HEK293 (cell line): Measurements from ENCODE around the gene DDX51.

Experiments
- KLF1 ChIP-seq: fragments of 450-650 bp; formaldehyde crosslinking; IDR thresholded peaks from 2 replicates; pipeline ENCODE4 v1.5.1; 2016; ENCODE audit warnings: missing biosample characterization, missing genetic modification characterization
- KLF8 ChIP-seq: fragments of 450-650 bp; formaldehyde crosslinking; IDR thresholded peaks from 2 replicates; pipeline ENCODE4 v1.5.1; 2016; ENCODE audit warnings: missing biosample characterization, missing genetic modification characterization
- OSR2 ChIP-seq: fragments of 450-650 bp; formaldehyde crosslinking; IDR thresholded peaks from 2 replicates; pipeline ENCODE4 v1.5.1; 2016; ENCODE audit warnings: missing biosample characterization, missing genetic modification characterization
- SCRT2 ChIP-seq: fragments of 450-650 bp; formaldehyde crosslinking; IDR thresholded peaks from 2 replicates; pipeline ENCODE4 v1.5.1; 2016; ENCODE audit warnings: missing biosample characterization, missing genetic modification characterization
- SP3 ChIP-seq: fragments of 450-650 bp; formaldehyde crosslinking; IDR thresholded peaks from 2 replicates; pipeline ENCODE4 v1.5.1; 2016; ENCODE audit warnings: missing biosample characterization, missing genetic modification characterization
- SP7 ChIP-seq: fragments of 450-650 bp; formaldehyde crosslinking; IDR thresholded peaks from 2 replicates; pipeline ENCODE4 v1.5.1; 2016; ENCODE audit warnings: missing biosample characterization, missing genetic modification characterization
- WT1 ChIP-seq: fragments of 450-650 bp; formaldehyde crosslinking; IDR thresholded peaks from 2 replicates; pipeline ENCODE4 v1.5.1; 2016; ENCODE audit warnings: missing biosample characterization, missing genetic modification characterization
- ZBTB21 ChIP-seq: fragments of 450-650 bp; formaldehyde crosslinking; IDR thresholded peaks from 2 replicates; pipeline ENCODE4 v1.5.1; 2017; ENCODE audit warnings: missing biosample characterization, missing genetic modification characterization
- ZBTB6 ChIP-seq: fragments of 450-650 bp; formaldehyde crosslinking; IDR thresholded peaks from 2 replicates; pipeline ENCODE4 v1.5.1; 2017; ENCODE audit warnings: missing biosample characterization, missing genetic modification characterization
- ZFHX2 ChIP-seq: fragments of 450-650 bp; formaldehyde crosslinking; conservative IDR thresholded peaks from 2 replicates; pipeline ENCODE4 v1.5.1; 2016; ENCODE audit warnings: missing biosample characterization, missing genetic modification characterization
- ZNF133 ChIP-seq: fragments of 450-650 bp; formaldehyde crosslinking; IDR thresholded peaks from 2 replicates; pipeline ENCODE4 v1.5.1; 2016; ENCODE audit warnings: missing biosample characterization, missing genetic modification characterization
- ZNF24 ChIP-seq: fragments of 450-650 bp; formaldehyde crosslinking; IDR thresholded peaks from 2 replicates; pipeline ENCODE4 v1.5.1; 2016; ENCODE audit warnings: missing biosample characterization, missing genetic modification characterization
- ZNF324 ChIP-seq: fragments of 450-650 bp; formaldehyde crosslinking; IDR thresholded peaks from 2 replicates; pipeline ENCODE4 v1.5.1; 2016; ENCODE audit warnings: missing biosample characterization, missing genetic modification characterization
- ZNF335 ChIP-seq: fragments of 450-650 bp; formaldehyde crosslinking; conservative IDR thresholded peaks from 2 replicates; pipeline ENCODE4 v1.5.1; 2016; ENCODE audit warnings: missing biosample characterization, missing genetic modification characterization
- ZNF561 ChIP-seq: fragments of 450-650 bp; IDR thresholded peaks from 2 replicates; pipeline ENCODE4 v1.5.1; 2018; ENCODE audit warnings: missing biosample characterization, missing genetic modification characterization, borderline replicate concordance
- ZSCAN5A ChIP-seq: fragments of 450-650 bp; formaldehyde crosslinking; IDR thresholded peaks from 2 replicates; pipeline ENCODE4 v1.5.1; 2016; ENCODE audit warnings: missing biosample characterization, missing genetic modification characterization
- TF ChIP-seq, protein P1 (sequence below): fragments of 450-650 bp; formaldehyde crosslinking; conservative IDR thresholded peaks from 2 replicates; pipeline ENCODE4 v1.5.1; 2016; ENCODE audit warnings: low read depth, missing biosample characterization, missing genetic modification characterization
- TF ChIP-seq, protein P2 (sequence below): fragments of 450-650 bp; formaldehyde crosslinking; IDR thresholded peaks from 2 replicates; pipeline ENCODE4 v1.5.1; 2017; ENCODE audit warnings: missing biosample characterization, mild to moderate bottlenecking, missing genetic modification characterization, moderate library complexity
- TF ChIP-seq, protein P3 (sequence below): fragments of 450-650 bp; formaldehyde crosslinking; IDR thresholded peaks from 2 replicates; pipeline ENCODE4 v1.5.1; 2016; ENCODE audit warnings: missing biosample characterization, missing genetic modification characterization
- TF ChIP-seq, protein P4 (sequence below): fragments of 450-650 bp; formaldehyde crosslinking; IDR thresholded peaks from 2 replicates; pipeline ENCODE4 v1.5.1; 2016; ENCODE audit warnings: missing biosample characterization, missing genetic modification characterization
- TF ChIP-seq, protein P5 (sequence below): fragments of 450-650 bp; formaldehyde crosslinking; optimal IDR thresholded peaks from 2 replicates; pipeline ENCODE3; 2016; ENCODE audit warnings: missing biosample characterization, mild to moderate bottlenecking, missing genetic modification characterization

DDX51 gene

GRCh38 chr12:132144115-132144809 lies at the start of gene DDX51, which contains the start of gene NOC4L (continued):
- TF ChIP-seq, protein P1, sequence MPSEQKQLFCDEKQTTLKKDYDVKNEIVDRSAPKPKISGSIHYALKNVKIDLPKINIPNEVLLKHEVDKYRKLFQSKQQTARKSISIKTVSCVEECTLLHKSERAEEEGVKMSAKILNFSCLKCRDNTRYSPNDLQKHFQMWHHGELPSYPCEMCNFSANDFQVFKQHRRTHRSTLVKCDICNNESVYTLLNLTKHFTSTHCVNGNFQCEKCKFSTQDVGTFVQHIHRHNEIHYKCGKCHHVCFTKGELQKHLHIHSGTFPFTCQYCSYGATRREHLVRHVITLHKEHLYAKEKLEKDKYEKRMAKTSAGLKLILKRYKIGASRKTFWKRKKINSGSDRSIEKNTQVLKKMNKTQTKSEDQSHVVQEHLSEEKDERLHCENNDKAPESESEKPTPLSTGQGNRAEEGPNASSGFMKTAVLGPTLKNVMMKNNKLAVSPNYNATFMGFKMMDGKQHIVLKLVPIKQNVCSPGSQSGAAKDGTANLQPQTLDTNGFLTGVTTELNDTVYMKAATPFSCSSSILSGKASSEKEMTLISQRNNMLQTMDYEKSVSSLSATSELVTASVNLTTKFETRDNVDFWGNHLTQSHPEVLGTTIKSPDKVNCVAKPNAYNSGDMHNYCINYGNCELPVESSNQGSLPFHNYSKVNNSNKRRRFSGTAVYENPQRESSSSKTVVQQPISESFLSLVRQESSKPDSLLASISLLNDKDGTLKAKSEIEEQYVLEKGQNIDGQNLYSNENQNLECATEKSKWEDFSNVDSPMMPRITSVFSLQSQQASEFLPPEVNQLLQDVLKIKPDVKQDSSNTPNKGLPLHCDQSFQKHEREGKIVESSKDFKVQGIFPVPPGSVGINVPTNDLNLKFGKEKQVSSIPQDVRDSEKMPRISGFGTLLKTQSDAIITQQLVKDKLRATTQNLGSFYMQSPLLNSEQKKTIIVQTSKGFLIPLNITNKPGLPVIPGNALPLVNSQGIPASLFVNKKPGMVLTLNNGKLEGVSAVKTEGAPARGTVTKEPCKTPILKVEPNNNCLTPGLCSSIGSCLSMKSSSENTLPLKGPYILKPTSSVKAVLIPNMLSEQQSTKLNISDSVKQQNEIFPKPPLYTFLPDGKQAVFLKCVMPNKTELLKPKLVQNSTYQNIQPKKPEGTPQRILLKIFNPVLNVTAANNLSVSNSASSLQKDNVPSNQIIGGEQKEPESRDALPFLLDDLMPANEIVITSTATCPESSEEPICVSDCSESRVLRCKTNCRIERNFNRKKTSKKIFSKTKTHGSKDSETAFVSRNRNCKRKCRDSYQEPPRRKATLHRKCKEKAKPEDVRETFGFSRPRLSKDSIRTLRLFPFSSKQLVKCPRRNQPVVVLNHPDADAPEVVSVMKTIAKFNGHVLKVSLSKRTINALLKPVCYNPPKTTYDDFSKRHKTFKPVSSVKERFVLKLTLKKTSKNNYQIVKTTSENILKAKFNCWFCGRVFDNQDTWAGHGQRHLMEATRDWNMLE (tag by site-specific recombination): 0 out of 2 replicates have a peak, but pooled peaks have one; percentile 20
- peak; percentile 97 for TF ChIP-seq KLF8
- TF ChIP-seq ZNF561 (tag by site-specific recombination): peak; percentile 78
- peak; percentile 25; the same call in 1 of the 2 replicates for TF ChIP-seq WT1 (tag by site-specific recombination)
- TF ChIP-seq ZNF335 (tag by site-specific recombination): peak; percentile 78
- 0 out of 2 replicates have a peak, but pooled peaks have one; percentile 43 for TF ChIP-seq OSR2 (tag by site-specific recombination)
- peak; percentile 100 for TF ChIP-seq ZBTB21
- peak; percentile 97 for TF ChIP-seq ZNF324 (tag by site-specific recombination)
- TF ChIP-seq SP7: peak; percentile 88
- TF ChIP-seq, protein P2, sequence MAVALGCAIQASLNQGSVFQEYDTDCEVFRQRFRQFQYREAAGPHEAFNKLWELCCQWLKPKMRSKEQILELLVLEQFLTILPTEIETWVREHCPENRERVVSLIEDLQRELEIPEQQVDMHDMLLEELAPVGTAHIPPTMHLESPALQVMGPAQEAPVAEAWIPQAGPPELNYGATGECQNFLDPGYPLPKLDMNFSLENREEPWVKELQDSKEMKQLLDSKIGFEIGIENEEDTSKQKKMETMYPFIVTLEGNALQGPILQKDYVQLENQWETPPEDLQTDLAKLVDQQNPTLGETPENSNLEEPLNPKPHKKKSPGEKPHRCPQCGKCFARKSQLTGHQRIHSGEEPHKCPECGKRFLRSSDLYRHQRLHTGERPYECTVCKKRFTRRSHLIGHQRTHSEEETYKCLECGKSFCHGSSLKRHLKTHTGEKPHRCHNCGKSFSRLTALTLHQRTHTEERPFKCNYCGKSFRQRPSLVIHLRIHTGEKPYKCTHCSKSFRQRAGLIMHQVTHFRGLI (tag by site-specific recombination): peak; percentile 65
- TF ChIP-seq, protein P3, sequence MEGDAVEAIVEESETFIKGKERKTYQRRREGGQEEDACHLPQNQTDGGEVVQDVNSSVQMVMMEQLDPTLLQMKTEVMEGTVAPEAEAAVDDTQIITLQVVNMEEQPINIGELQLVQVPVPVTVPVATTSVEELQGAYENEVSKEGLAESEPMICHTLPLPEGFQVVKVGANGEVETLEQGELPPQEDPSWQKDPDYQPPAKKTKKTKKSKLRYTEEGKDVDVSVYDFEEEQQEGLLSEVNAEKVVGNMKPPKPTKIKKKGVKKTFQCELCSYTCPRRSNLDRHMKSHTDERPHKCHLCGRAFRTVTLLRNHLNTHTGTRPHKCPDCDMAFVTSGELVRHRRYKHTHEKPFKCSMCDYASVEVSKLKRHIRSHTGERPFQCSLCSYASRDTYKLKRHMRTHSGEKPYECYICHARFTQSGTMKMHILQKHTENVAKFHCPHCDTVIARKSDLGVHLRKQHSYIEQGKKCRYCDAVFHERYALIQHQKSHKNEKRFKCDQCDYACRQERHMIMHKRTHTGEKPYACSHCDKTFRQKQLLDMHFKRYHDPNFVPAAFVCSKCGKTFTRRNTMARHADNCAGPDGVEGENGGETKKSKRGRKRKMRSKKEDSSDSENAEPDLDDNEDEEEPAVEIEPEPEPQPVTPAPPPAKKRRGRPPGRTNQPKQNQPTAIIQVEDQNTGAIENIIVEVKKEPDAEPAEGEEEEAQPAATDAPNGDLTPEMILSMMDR (tag by site-specific recombination): peak; percentile 90
- TF ChIP-seq ZFHX2: peak; percentile 73
- peak; percentile 53; the same call in 1 of the 2 replicates for TF ChIP-seq KLF1 (tag by site-specific recombination)
- TF ChIP-seq, protein P4, sequence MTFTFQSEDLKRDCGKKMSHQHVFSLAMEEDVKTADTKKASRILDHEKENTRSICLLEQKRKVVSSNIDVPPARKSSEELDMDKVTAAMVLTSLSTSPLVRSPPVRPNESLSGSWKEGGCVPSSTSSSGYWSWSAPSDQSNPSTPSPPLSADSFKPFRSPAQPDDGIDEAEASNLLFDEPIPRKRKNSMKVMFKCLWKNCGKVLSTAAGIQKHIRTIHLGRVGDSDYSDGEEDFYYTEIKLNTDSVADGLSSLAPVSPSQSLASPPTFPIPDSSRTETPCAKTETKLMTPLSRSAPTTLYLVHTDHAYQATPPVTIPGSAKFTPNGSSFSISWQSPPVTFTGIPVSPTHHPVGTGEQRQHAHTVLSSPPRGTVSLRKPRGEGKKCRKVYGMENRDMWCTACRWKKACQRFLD: peak; percentile 76; the same call in 1 of the 2 replicates
- TF ChIP-seq ZBTB6: peak; percentile 89
- 0 out of 2 replicates have a peak, but pooled peaks have one; percentile 30 for TF ChIP-seq SCRT2 (tag by site-specific recombination)
- TF ChIP-seq, protein P5, sequence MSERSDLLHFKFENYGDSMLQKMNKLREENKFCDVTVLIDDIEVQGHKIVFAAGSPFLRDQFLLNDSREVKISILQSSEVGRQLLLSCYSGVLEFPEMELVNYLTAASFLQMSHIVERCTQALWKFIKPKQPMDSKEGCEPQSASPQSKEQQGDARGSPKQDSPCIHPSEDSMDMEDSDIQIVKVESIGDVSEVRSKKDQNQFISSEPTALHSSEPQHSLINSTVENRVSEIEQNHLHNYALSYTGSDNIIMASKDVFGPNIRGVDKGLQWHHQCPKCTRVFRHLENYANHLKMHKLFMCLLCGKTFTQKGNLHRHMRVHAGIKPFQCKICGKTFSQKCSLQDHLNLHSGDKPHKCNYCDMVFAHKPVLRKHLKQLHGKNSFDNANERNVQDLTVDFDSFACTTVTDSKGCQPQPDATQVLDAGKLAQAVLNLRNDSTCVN (tag by site-specific recombination): peak; percentile 86
- 0 out of 2 replicates have a peak, but pooled peaks have one; percentile 83 for TF ChIP-seq ZSCAN5A (tag by site-specific recombination)
- peak; percentile 90; the same call in 1 of the 2 replicates for TF ChIP-seq ZNF24 (tag by site-specific recombination)
- no peak for TF ChIP-seq ZNF133 (tag by site-specific recombination)
- peak; percentile 83 for TF ChIP-seq SP3 (tag by site-specific recombination)
